K562 (cell line): Measurements from ENCODE around the gene IQCN. TPM values are rescaled to one million over a fixed set of nuclear protein-coding genes. Genes with fewer than 3 reads are reported as not detected.

ENCODE experiments used
- ARID4B ChIP-seq: sonication (generic); formaldehyde crosslinking; IDR thresholded peaks from 2 replicates; pipeline ENCODE4 v1.8.0; 2022; ENCODE audit warnings: mild to moderate bottlenecking, missing genetic modification reagents
- CREB5 ChIP-seq: fragments of 250-450 bp; sonication (Bioruptor Pico); IDR thresholded peaks from 2 replicates; pipeline ENCODE4 v1.5.0; 2020; ENCODE audit warnings: mild to moderate bottlenecking
- DPF2 ChIP-seq: fragments of 450-650 bp; IDR thresholded peaks from 2 replicates; pipeline ENCODE4 v1.6.1; 2016
- ELK3 ChIP-seq: fragments of 450-650 bp; formaldehyde crosslinking; IDR thresholded peaks from 2 replicates; pipeline ENCODE4 v1.4.0; 2020; ENCODE audit warnings: mild to moderate bottlenecking
- EP300 ChIP-seq: IDR thresholded peaks from 2 replicates; pipeline ENCODE4 v1.6.1; 2012; ENCODE audit warnings: low read length, improper control_type of control experiment
- PCBP1 ChIP-seq: fragments of 200-400 bp; formaldehyde crosslinking; IDR thresholded peaks from 2 replicates; pipeline ENCODE4 v1.6.1; 2018; ENCODE audit warnings: mild to moderate bottlenecking, low read depth, low read length; ENCODE audit not compliant: poor library complexity, severe bottlenecking
- PPARD ChIP-seq: fragments of 250-450 bp; sonication (Bioruptor Pico); IDR thresholded peaks from 2 replicates; pipeline ENCODE4 v1.8.0; 2022; ENCODE audit warnings: inconsistent platforms, mild to moderate bottlenecking, moderate library complexity
- TCF15 ChIP-seq: fragments of 250-450 bp; sonication (Bioruptor Pico); IDR thresholded peaks from 2 replicates; pipeline ENCODE4 v1.8.0; 2022; ENCODE audit warnings: moderate library complexity, mild to moderate bottlenecking, inconsistent platforms
- U2AF1 ChIP-seq: fragments of 200-400 bp; formaldehyde crosslinking; optimal IDR thresholded peaks from 2 replicates; pipeline ENCODE3; 2017; ENCODE audit warnings: mild to moderate bottlenecking, low read depth, low read length, moderate library complexity
- YBX1 ChIP-seq: fragments of 450-650 bp; IDR thresholded peaks from 2 replicates; pipeline ENCODE4 v1.7.1; 2016; ENCODE audit warnings: mild to moderate bottlenecking
- ZBTB33 ChIP-seq: sonication (generic); formaldehyde crosslinking; IDR thresholded peaks from 2 replicates; pipeline ENCODE4 v1.8.1; 2023; ENCODE audit warnings: mild to moderate bottlenecking, missing genetic modification reagents
- ZNF282 ChIP-seq: sonication (generic); formaldehyde crosslinking; IDR thresholded peaks from 2 replicates; pipeline ENCODE4 v1.8.1; 2023; ENCODE audit warnings: missing genetic modification reagents
- ZNF354B ChIP-seq: fragments of 250-450 bp; sonication (Bioruptor Pico); IDR thresholded peaks from 2 replicates; pipeline ENCODE4 v1.4.0; 2020
- ZNF507 ChIP-seq: conservative IDR thresholded peaks from 2 replicates; pipeline ENCODE4 v1.6.1; 2017; ENCODE audit warnings: missing genetic modification characterization, missing compliant biosample characterization
- polyA plus RNA-seq, 8 experiments: library from polyadenylated mRNA; depleted of rRNA in 4 of 8; stranded (reverse) in 5 of 8; unstranded in 3 of 8; fragments of >200 nt; fragmentation: Nextera tagmentation in 2 of 8; fragmentation: Illumina TruSeq in 1 of 8; extraction: Ambion mirVana in 2 of 8; extraction: Trizol in 1 of 8; gene quantifications; 2 replicates each; pipeline versions ENCODE4 v1.2.1 to v1.2.3, GENCODE V29; 2011 to 2014; ENCODE audit warnings: inconsistent platforms in 1 of 8, missing spikeins in 1 of 8
- total RNA-seq, 7 experiments: library from RNA; depleted of rRNA in 6 of 7; stranded (reverse); fragments of >200 nt in 6 of 7; fragmentation: Illumina TruSeq in 2 of 7; extraction: Trizol in 2 of 7; gene quantifications; 2 replicates each; pipeline versions ENCODE4 v1.2.1 to v1.2.3, GENCODE V29; 2011 to 2021; ENCODE audit warnings: low replicate concordance in 1 of 7

IQCN gene
- total and polyA plus RNA-seq, 9 of the 15 experiments (the other 6 are each of a cell fraction or from before 2014, with no cell fraction given) = 0.01 to 0.07 (median 0.04) TPM; not detected in 3

- TF ChIP-seq ZBTB33 (CRISPR knock-in tag) (no peak), YBX1 (no peak), EP300 (no peak), ZNF507 (tag) (no peak), PCBP1 (peak; percentile 90), U2AF1 (no peak), ELK3 (no peak), TCF15 (CRISPR knock-in tag) (no peak), CREB5 (CRISPR knock-in tag) (no peak; the same call in 1 of the 2 replicates), ARID4B (CRISPR knock-in tag) (no peak; the same call in 1 of the 2 replicates), ZNF354B (CRISPR knock-in tag) (no peak), DPF2 (no peak; the same call in 1 of the 2 replicates), ZNF282 (CRISPR knock-in tag) (no peak), PPARD (CRISPR knock-in tag) (no peak)
Observed at GRCh38 chr19:18291590-18292461, 17.6 kb upstream of the IQCN start (continued).
